HG03025 (cell line): ENCODE data around the gene E2F1.
A peak's percentile ranks its signal among the peaks of the same experiment; 100 is the strongest.

ENCODE experiments used
- ATAC-seq: cut with Tn5 transposase; IDR thresholded peaks from one replicate; pipeline ENCODE4 v1.9.1; 2021; ENCODE audit warnings: mild to moderate bottlenecking, moderate library complexity; ENCODE audit not compliant: unreplicated experiment, low FRiP score

E2F1 gene

GRCh38 chr20:33673114-33673409 lies 13.1 kb downstream of the E2F1 start:
- no peak for ATAC-seq

GRCh38 chr20:33672426-33673113 lies 13.6 kb downstream of the E2F1 start:
- no peak for ATAC-seq

- ATAC-seq, result no peak
Observed at GRCh38 chr20:33671573-33672288, 14.5 kb downstream of the E2F1 start.

GRCh38 chr20:33670715-33671499 lies 15.3 kb downstream of the E2F1 start:
- ATAC-seq, result no peak

GRCh38 chr20:33669873-33670640 lies 16.1 kb downstream of the E2F1 start:
- no peak for ATAC-seq

GRCh38 chr20:33669224-33669623 lies 17.0 kb downstream of the E2F1 start:
- no peak for ATAC-seq

- ATAC-seq, result no peak
Observed at GRCh38 chr20:33668466-33669155, 17.6 kb downstream of the E2F1 start.

- peak; percentile 27 for ATAC-seq
Observed at GRCh38 chr20:33667676-33668465, 18.3 kb downstream of the E2F1 start.

- ATAC-seq, result peak; percentile 15
Observed at GRCh38 chr20:33667245-33667675, 18.9 kb downstream of the E2F1 start.

- ATAC-seq, result peak; percentile 65
Observed at GRCh38 chr20:33666293-33667244, 19.6 kb downstream of the E2F1 start, which contains the start of gene ACTL10. Gene ACTL10 (plus strand): TSS chr20:33666943. CDS start chr20:33667498, 555 bp downstream.

- no peak for ATAC-seq
Observed at GRCh38 chr20:33664762-33665144, 21.4 kb downstream of the E2F1 start.

- ATAC-seq, result no peak
Observed at GRCh38 chr20:33664085-33664761, 22.0 kb downstream of the E2F1 start.

GRCh38 chr20:33663161-33664084 lies 22.8 kb downstream of the E2F1 start:
- no peak for ATAC-seq

GRCh38 chr20:33662172-33662571 lies 24.0 kb downstream of the E2F1 start, which contains the start of gene C20orf144:
Gene C20orf144 (plus strand): TSS chr20:33662327. CDS start chr20:33662346, 19 bp downstream.
- ATAC-seq, result no peak

GRCh38 chr20:33660685-33661058 lies 25.5 kb downstream of the E2F1 start:
- ATAC-seq, result no peak

- no peak for ATAC-seq
Observed at GRCh38 chr20:33660035-33660684, 26.0 kb downstream of the E2F1 start.
